Measurements from ENCODE around the gene SUMO3.

The SUMO3 gene

GRCh38 chr21:44822484-44823178, 4.8 kb upstream of the SUMO3 start:
- Mint-ChIP-seq H3K27me3 (no peaks in the 10 kb centered on the region), H3K27ac (no peak overlapping the region), H3K9me3 (peaks cover 24% of the 10 kb centered on the region), H3K36me3 (ENCODE audit: low read depth) (no peaks in the 10 kb centered on the region), H3K4me1 (ENCODE audit: low read depth) (no peaks in the 10 kb centered on the region), H3K4me3 (no peak overlapping the region)
- no peak for DNase-seq

DNA sequence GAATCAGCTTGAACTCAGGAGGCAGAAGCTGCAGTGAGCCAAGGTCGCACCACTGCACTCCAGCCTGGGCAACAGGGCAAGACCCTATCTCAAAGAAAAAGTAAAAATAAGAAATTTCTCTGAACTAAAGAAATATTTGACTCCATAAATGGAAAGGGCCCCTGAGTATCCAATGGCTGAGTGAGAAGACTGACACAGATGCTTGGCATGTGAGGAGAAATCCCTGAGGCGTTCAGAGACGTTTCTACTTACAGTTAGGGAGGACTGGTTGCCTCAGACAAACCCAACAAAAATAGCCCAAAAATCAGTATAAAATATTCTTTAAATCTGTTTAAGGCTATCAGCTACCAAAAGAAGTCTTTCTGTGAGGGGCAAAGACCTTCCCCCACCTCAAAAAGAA, 3.0 kb upstream of the SUMO3 start:
- no peak for DNase-seq

GRCh38 chr21:44819283-44820243, 1.7 kb upstream of the SUMO3 start:
- DNase-seq, result peak; percentile 30
- Mint-ChIP-seq H3K4me3 (peak overlapping the region; percentile 67), H3K9me3 (peaks cover 18% of the 10 kb centered on the region), H3K4me1 (ENCODE audit: low read depth) (peaks cover 18% of the 10 kb centered on the region), H3K27ac (peak overlapping the region; percentile 50), H3K27me3 (no peaks in the 10 kb centered on the region), H3K36me3 (ENCODE audit: low read depth) (peaks cover 9% of the 10 kb centered on the region)

More for the DNA sequence above, 3.0 kb upstream of the SUMO3 start:
- peaks cover 10% of the 10 kb centered on the region for H3K4me1 Mint-ChIP-seq (ENCODE audit: low read depth)
- H3K9me3 Mint-ChIP-seq, result peaks cover 18% of the 10 kb centered on the region
- H3K4me3 Mint-ChIP-seq, result no peak overlapping the region
- peaks cover 5% of the 10 kb centered on the region for H3K36me3 Mint-ChIP-seq (ENCODE audit: low read depth)
- H3K27ac Mint-ChIP-seq, result no peak overlapping the region
- H3K27me3 Mint-ChIP-seq, result no peaks in the 10 kb centered on the region

- H3K4me1 Mint-ChIP-seq (ENCODE audit: low read depth), result peaks cover 18% of the 10 kb centered on the region
- no peaks in the 10 kb centered on the region for H3K27me3 Mint-ChIP-seq
- peaks cover 16% of the 10 kb centered on the region for H3K9me3 Mint-ChIP-seq
- no peak overlapping the region for H3K27ac Mint-ChIP-seq
- no peak for DNase-seq
- H3K36me3 Mint-ChIP-seq (ENCODE audit: low read depth), result peaks cover 15% of the 10 kb centered on the region
- H3K4me3 Mint-ChIP-seq, result peak overlapping the region; percentile 67
Measured at GRCh38 chr21:44818640-44819011, 764 bp upstream of the SUMO3 start.

DNA sequence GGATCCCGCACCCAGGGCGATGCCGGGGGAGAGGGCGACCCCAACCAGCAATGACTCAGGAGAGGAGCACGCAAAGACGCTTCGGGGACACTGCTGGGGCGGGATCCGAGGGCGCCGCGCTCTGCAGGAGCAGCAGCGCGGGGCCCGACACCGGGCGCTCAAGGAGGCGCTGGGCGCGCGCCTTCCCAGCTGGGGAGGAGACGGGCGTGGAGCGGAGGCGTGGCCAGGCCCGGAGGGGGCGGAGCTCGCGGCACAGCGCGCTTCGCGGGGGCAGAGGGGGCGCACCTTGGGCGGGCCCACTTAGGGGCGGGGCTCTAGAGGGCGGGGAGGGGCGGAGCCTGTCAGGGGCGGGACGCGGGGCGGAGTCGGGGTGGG, 369 bp downstream of the SUMO3 start:
- Mint-ChIP-seq H3K27ac (peak overlapping the region; percentile 40), H3K4me1 (ENCODE audit: low read depth) (peaks cover 20% of the 10 kb centered on the region), H3K9me3 (peaks cover 8% of the 10 kb centered on the region), H3K4me3 (peak overlapping the region; percentile 80), H3K36me3 (ENCODE audit: low read depth) (peaks cover 25% of the 10 kb centered on the region), H3K27me3 (no peaks in the 10 kb centered on the region)
- DNase-seq, result peak; percentile 95

DNA sequence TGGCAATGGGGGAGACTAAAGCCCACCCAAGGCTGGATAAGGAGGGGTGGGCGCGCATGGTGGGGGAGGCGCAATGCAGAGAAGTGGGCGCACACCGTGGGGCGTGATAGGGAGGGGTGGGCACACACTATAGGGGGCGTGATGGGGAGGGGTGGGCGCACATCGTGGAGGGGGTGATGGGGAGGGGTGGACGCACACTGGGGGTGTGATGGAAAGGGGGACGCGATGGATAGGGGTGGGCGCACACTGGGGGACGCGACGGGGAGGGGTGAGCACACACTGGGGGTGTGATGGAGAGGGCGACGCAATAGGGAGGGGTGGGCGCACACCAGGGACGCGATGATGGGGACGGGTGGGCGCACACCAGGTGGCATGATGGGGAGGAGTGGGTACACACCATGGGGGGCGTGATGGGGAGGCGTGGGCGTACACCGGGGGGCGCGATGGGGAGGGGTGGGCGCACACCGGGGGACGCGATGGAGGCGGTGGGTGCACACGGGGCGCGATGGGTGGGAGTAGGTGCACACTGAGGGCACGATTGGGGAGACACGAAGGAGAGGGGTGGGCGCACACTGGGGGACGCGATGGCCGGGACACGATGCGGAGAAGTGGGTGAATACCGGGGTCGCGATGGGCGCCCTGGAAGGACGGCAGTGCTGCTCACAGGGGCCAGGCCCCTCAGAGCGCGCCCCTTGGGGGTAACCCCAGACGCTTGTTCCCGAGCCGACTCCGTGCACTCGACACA, 929 bp downstream of the SUMO3 start:
- Mint-ChIP-seq H3K36me3 (ENCODE audit: low read depth) (peaks cover 28% of the 10 kb centered on the region), H3K27me3 (no peaks in the 10 kb centered on the region), H3K4me1 (ENCODE audit: low read depth) (peaks cover 22% of the 10 kb centered on the region), H3K9me3 (peaks cover 3% of the 10 kb centered on the region), H3K4me3 (peak overlapping the region; percentile 80), H3K27ac (peak overlapping the region; percentile 63)
- no peak for DNase-seq

DNA sequence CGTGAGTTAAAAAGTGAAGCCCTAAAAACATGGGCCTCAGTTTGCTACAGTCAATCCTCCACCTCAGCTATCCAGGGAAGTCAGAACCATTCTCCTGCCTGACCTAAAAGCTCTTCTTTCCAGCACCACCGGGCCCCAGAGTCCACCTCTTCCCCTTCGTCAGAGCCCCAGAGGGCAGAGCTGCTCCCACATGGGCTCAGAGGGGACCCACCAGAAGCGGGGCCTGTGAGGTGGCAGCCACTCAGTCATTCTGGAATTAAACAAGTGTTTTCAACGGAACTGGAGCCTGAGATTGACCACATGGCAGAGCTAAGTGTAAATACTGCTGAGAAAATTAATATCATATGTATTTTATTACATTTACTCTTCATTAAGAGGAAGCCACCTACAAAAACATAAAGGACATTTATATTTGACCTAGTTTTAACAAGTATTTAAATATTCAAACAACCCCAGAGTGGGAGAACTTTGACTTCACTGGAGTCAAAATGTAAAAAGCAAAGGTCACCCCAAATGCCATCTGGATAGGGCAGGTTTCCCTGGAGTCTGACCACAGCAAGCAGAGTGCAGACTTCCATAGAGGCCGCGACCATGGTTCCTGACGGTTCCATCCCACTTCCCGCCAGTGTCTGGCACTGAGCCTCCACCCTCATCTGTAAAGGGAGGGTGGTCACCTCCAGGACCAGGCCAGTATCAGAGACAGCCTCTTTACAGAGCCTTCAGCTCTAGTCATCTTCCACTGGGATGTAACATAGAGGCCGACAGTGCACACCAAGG, 1.8 kb downstream of the SUMO3 start:
- H3K27ac Mint-ChIP-seq, result peak overlapping the region; percentile 63
- peaks cover 35% of the 10 kb centered on the region for H3K36me3 Mint-ChIP-seq (ENCODE audit: low read depth)
- H3K9me3 Mint-ChIP-seq, result no peaks in the 10 kb centered on the region
- H3K4me1 Mint-ChIP-seq (ENCODE audit: low read depth), result peaks cover 28% of the 10 kb centered on the region
- H3K27me3 Mint-ChIP-seq, result no peaks in the 10 kb centered on the region
- peak; percentile 26 for DNase-seq
- H3K4me3 Mint-ChIP-seq, result peak overlapping the region; percentile 73

GRCh38 chr21:44815225-44815624, 2.6 kb downstream of the SUMO3 start:
- Mint-ChIP-seq H3K4me1 (ENCODE audit: low read depth) (peaks cover 30% of the 10 kb centered on the region), H3K27ac (no peak overlapping the region), H3K9me3 (no peaks in the 10 kb centered on the region), H3K27me3 (no peaks in the 10 kb centered on the region), H3K4me3 (no peak overlapping the region), H3K36me3 (ENCODE audit: low read depth) (peaks cover 42% of the 10 kb centered on the region)
- peak; percentile 25 for DNase-seq

GRCh38 chr21:44814498-44815023, 3.3 kb downstream of the SUMO3 start:
- no peak overlapping the region for H3K27ac Mint-ChIP-seq
- no peaks in the 10 kb centered on the region for H3K9me3 Mint-ChIP-seq
- no peak for DNase-seq
- no peak overlapping the region for H3K4me3 Mint-ChIP-seq
- no peaks in the 10 kb centered on the region for H3K27me3 Mint-ChIP-seq
- peaks cover 30% of the 10 kb centered on the region for H3K4me1 Mint-ChIP-seq (ENCODE audit: low read depth)
- peaks cover 48% of the 10 kb centered on the region for H3K36me3 Mint-ChIP-seq (ENCODE audit: low read depth)

DNA sequence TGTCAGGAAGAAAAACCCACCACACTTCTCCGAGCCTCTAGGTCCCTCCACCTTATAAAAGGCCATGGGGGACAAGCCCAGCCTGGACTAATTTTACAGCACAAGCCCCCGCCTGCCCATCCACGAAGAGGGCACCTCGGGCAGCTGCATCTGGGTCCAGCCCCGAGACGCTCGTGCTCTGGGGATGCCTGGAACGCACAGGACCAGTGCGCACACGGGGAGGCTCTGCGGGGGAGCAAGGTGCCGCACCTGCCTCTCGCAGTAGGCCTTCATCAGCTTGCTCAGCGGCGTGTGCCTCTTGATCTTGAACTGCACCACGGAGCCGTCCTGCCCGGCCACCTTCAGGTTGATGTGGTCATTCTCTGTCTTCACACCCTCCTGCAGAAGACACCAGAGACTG, 4.1 kb downstream of the SUMO3 start:
- peaks cover 57% of the 10 kb centered on the region for H3K36me3 Mint-ChIP-seq (ENCODE audit: low read depth)
- H3K27ac Mint-ChIP-seq, result no peak overlapping the region
- H3K9me3 Mint-ChIP-seq, result no peaks in the 10 kb centered on the region
- no peaks in the 10 kb centered on the region for H3K27me3 Mint-ChIP-seq
- no peak for DNase-seq
- peaks cover 30% of the 10 kb centered on the region for H3K4me1 Mint-ChIP-seq (ENCODE audit: low read depth)
- H3K4me3 Mint-ChIP-seq, result no peak overlapping the region

GRCh38 chr21:44813149-44813548, 4.7 kb downstream of the SUMO3 start:
- H3K4me3 Mint-ChIP-seq, result no peak overlapping the region
- no peak overlapping the region for H3K27ac Mint-ChIP-seq
- H3K36me3 Mint-ChIP-seq (ENCODE audit: low read depth), result peaks cover 62% of the 10 kb centered on the region
- no peaks in the 10 kb centered on the region for H3K9me3 Mint-ChIP-seq
- H3K4me1 Mint-ChIP-seq (ENCODE audit: low read depth), result peaks cover 30% of the 10 kb centered on the region
- H3K27me3 Mint-ChIP-seq, result no peaks in the 10 kb centered on the region
- DNase-seq, result peak; percentile 13

GRCh38 chr21:44812640-44813039, 5.2 kb downstream of the SUMO3 start:
- H3K4me3 Mint-ChIP-seq, result no peak overlapping the region

GRCh38 chr21:44810779-44811178, 7.1 kb downstream of the SUMO3 start:
- Mint-ChIP-seq H3K4me1 (ENCODE audit: low read depth) (peaks cover 28% of the 10 kb centered on the region), H3K9me3 (no peaks in the 10 kb centered on the region), H3K36me3 (ENCODE audit: low read depth) (peaks cover 77% of the 10 kb centered on the region), H3K4me3 (no peak overlapping the region), H3K27ac (no peak overlapping the region), H3K27me3 (no peaks in the 10 kb centered on the region)
- no peak for DNase-seq

More at GRCh38 chr21:44812640-44813039, 5.2 kb downstream of the SUMO3 start:
- Mint-ChIP-seq H3K27me3 (no peaks in the 10 kb centered on the region), H3K9me3 (no peaks in the 10 kb centered on the region), H3K36me3 (ENCODE audit: low read depth) (peaks cover 65% of the 10 kb centered on the region), H3K27ac (no peak overlapping the region), H3K4me1 (ENCODE audit: low read depth) (peaks cover 30% of the 10 kb centered on the region)
- DNase-seq, result peak; percentile 20

- Mint-ChIP-seq H3K4me3 (no peak overlapping the region), H3K9me3 (no peaks in the 10 kb centered on the region), H3K4me1 (ENCODE audit: low read depth) (peaks cover 33% of the 10 kb centered on the region), H3K36me3 (ENCODE audit: low read depth) (peaks cover 90% of the 10 kb centered on the region), H3K27me3 (no peaks in the 10 kb centered on the region), H3K27ac (no peak overlapping the region)
- DNase-seq, result no peak
Measured at GRCh38 chr21:44805859-44806258, 12.0 kb downstream of the SUMO3 start.
